HepG2 (cell line): Measurements from ENCODE around the gene ZNF726. TPM values are rescaled to one million over a fixed set of nuclear protein-coding genes. Genes with fewer than 3 reads are reported as not detected.

Experiments
- AHR ChIP-seq: IDR thresholded peaks from 2 replicates; pipeline ENCODE4 v1.6.1; 2018; ENCODE audit warnings: missing genetic modification reagents, missing compliant biosample characterization
- BHLHE40 ChIP-seq: IDR thresholded peaks from 2 replicates; pipeline ENCODE4 v1.6.1; 2011; ENCODE audit warnings: low read length, improper control_type of control experiment
- CBX5 ChIP-seq: sonication (generic); formaldehyde crosslinking; IDR thresholded peaks from 2 replicates; pipeline ENCODE4 v1.4.0; 2020; ENCODE audit warnings: missing genetic modification reagents, borderline replicate concordance
- FLYWCH1 ChIP-seq: sonication (generic); formaldehyde crosslinking; IDR thresholded peaks from 2 replicates; pipeline ENCODE4 v1.8.1; 2023; ENCODE audit warnings: mild to moderate bottlenecking, missing genetic modification reagents
- HNF1B ChIP-seq: sonication (generic); formaldehyde crosslinking; IDR thresholded peaks from 2 replicates; pipeline ENCODE4 v1.5.1; 2020; ENCODE audit warnings: mild to moderate bottlenecking, moderate library complexity, missing genetic modification reagents
- HNF4A ChIP-seq: sonication (generic); formaldehyde crosslinking; IDR thresholded peaks from 2 replicates; pipeline ENCODE4 v1.4.0; 2020; ENCODE audit warnings: missing genetic modification reagents
- PAXIP1 ChIP-seq: sonication (generic); formaldehyde crosslinking; conservative IDR thresholded peaks from 2 replicates; pipeline ENCODE4 v1.4.0; 2020; ENCODE audit warnings: mild to moderate bottlenecking, missing genetic modification reagents, moderate library complexity
- RARA ChIP-seq: IDR thresholded peaks from 2 replicates; pipeline ENCODE4 v1.6.1; 2016; ENCODE audit warnings: missing genetic modification reagents, missing compliant biosample characterization
- RNF2 ChIP-seq: fragments of 450-650 bp; conservative IDR thresholded peaks from 2 replicates; pipeline ENCODE4 v1.6.1; 2016; ENCODE audit warnings: low read depth
- RXRB ChIP-seq: IDR thresholded peaks from 2 replicates; pipeline ENCODE4 v1.6.1; 2016; ENCODE audit warnings: borderline replicate concordance, missing genetic modification reagents, missing compliant biosample characterization
- SMARCE1 ChIP-seq: fragments of 450-650 bp; IDR thresholded peaks from 2 replicates; pipeline ENCODE4 v1.6.1; 2017; ENCODE audit warnings: borderline replicate concordance
- SOX13 ChIP-seq, 3 experiments: fragments of 450-650 bp in 1 of 3; sonication (generic) in 1 of 3; formaldehyde crosslinking in 1 of 3; IDR thresholded peaks in 2 of 3; conservative IDR thresholded peaks in 1 of 3; 2 replicates each; pipeline versions ENCODE4 v1.5.0 to v1.6.1; 2016 to 2020; ENCODE audit warnings: antibody characterized with exemption in 1 of 3, mild to moderate bottlenecking in 1 of 3, missing compliant biosample characterization in 1 of 3, missing genetic modification reagents in 1 of 3, moderate library complexity in 1 of 3
- ZBTB7B ChIP-seq: sonication (generic); formaldehyde crosslinking; IDR thresholded peaks from 2 replicates; pipeline ENCODE4 v1.4.0; 2020; ENCODE audit warnings: missing genetic modification reagents
- ZMYM4 ChIP-seq: sonication (generic); formaldehyde crosslinking; IDR thresholded peaks from 2 replicates; pipeline ENCODE4 v1.8.1; 2023; ENCODE audit warnings: mild to moderate bottlenecking, missing genetic modification reagents
- ZNF615 ChIP-seq: sonication (generic); formaldehyde crosslinking; IDR thresholded peaks from 2 replicates; pipeline ENCODE4 v1.5.0; 2020; ENCODE audit warnings: mild to moderate bottlenecking, missing genetic modification reagents, borderline replicate concordance
- polyA plus RNA-seq, 8 experiments: library from polyadenylated mRNA; depleted of rRNA in 3 of 8; stranded (reverse) in 7 of 8; unstranded in 1 of 8; fragments of >200 nt; fragmentation: Illumina TruSeq in 4 of 8; extraction: Trizol in 4 of 8; gene quantifications; 2 replicates each; pipeline versions ENCODE4 v1.2.1 to v1.2.3, GENCODE V29; 2011 to 2016; ENCODE audit warnings: low read depth in 4 of 8, missing spikeins in 1 of 8, mixed read lengths in 1 of 8; ENCODE audit not compliant: insufficient read depth in 1 of 8
- total RNA-seq, 5 experiments: library from RNA; depleted of rRNA; stranded (reverse); fragments of >200 nt; fragmentation: Illumina TruSeq; extraction: Trizol; gene quantifications; 2 replicates each; pipeline ENCODE4 v1.2.3, GENCODE V29; 2016; ENCODE audit warnings: low read depth in 1 of 5
- TF ChIP-seq, protein P1 (sequence below): sonication (generic); formaldehyde crosslinking; IDR thresholded peaks from 2 replicates; pipeline ENCODE4 v1.5.1; 2020; ENCODE audit warnings: missing genetic modification reagents, mild to moderate bottlenecking, borderline replicate concordance
- TF ChIP-seq, protein P2 (sequence below): sonication (generic); formaldehyde crosslinking; IDR thresholded peaks from 2 replicates; pipeline ENCODE4 v1.4.0; 2020; ENCODE audit warnings: mild to moderate bottlenecking, missing genetic modification reagents
- TF ChIP-seq, protein P3 (sequence below): sonication (generic); formaldehyde crosslinking; IDR thresholded peaks from 2 replicates; pipeline ENCODE4 v1.5.0; 2020; ENCODE audit warnings: mild to moderate bottlenecking, missing genetic modification reagents, borderline replicate concordance

ZNF726 gene
- total and polyA plus RNA-seq, 2 of the 13 experiments (the other 11 are each of a cell fraction or from before 2014, with no cell fraction given) = not detected

DNA sequence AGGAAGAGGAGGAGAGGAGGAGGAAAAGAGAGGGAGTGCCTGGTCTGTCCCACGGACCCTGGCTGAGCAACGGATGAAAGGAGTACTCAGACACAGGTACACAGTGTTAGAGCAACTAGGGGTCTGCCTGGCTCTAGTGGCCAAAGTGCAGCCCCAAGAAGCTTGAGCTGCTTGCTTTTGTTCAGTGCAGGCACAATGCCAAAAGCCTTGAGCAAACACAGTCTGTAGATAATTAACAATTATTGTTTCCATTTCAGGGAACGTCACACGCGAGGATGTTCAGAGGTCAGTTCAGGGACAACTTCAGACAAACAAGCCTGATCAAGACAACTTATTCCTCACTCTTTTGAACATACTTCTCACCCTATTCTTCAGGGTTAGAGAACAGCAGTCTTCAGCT is 32.2 kb upstream of the ZNF726 start (continued):
- TF ChIP-seq, protein P1, sequence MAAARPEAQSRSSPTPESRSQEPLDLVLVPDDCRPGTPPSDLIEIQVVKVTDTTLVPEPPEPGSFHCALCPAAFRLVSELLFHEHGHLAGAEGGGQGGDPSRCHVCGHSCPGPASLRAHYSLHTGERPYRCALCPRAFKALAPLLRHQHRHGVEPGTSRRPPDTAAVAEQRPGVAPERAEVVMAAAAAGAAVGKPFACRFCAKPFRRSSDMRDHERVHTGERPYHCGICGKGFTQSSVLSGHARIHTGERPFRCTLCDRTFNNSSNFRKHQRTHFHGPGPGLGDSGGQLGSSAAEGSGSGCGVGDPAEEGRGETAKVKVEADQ (CRISPR knock-in tag) = no peak
- no peak for TF ChIP-seq ZNF615 (CRISPR knock-in tag)
- TF ChIP-seq RXRB (CRISPR knock-in tag) = peak; percentile 39; the same call in 1 of the 2 replicates
- peak; percentile 91 for TF ChIP-seq CBX5 (CRISPR knock-in tag)
- no peak for TF ChIP-seq RNF2
- no peak for TF ChIP-seq BHLHE40
- peak; percentile 80 for TF ChIP-seq RARA (CRISPR knock-in tag)
- peak; percentile 23; the same call in 1 of the 2 replicates for TF ChIP-seq HNF1B
- TF ChIP-seq SMARCE1 = no peak
- TF ChIP-seq ZBTB7B (CRISPR knock-in tag) = 0 out of 2 replicates have a peak, but pooled peaks have one; percentile 38
- TF ChIP-seq, protein P2, sequence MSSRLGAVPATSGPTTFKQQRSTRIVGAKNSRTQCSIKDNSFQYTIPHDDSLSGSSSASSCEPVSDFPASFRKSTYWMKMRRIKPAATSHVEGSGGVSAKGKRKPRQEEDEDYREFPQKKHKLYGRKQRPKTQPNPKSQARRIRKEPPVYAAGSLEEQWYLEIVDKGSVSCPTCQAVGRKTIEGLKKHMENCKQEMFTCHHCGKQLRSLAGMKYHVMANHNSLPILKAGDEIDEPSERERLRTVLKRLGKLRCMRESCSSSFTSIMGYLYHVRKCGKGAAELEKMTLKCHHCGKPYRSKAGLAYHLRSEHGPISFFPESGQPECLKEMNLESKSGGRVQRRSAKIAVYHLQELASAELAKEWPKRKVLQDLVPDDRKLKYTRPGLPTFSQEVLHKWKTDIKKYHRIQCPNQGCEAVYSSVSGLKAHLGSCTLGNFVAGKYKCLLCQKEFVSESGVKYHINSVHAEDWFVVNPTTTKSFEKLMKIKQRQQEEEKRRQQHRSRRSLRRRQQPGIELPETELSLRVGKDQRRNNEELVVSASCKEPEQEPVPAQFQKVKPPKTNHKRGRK = peak; percentile 22; the same call in 1 of the 2 replicates
- TF ChIP-seq PAXIP1 = peak; percentile 54; the same call in 1 of the 2 replicates
- no peak for TF ChIP-seq AHR
- 0 out of 2 replicates have a peak, but pooled peaks have one; percentile 16 for TF ChIP-seq ZMYM4 (CRISPR knock-in tag)
- TF ChIP-seq, protein P3, sequence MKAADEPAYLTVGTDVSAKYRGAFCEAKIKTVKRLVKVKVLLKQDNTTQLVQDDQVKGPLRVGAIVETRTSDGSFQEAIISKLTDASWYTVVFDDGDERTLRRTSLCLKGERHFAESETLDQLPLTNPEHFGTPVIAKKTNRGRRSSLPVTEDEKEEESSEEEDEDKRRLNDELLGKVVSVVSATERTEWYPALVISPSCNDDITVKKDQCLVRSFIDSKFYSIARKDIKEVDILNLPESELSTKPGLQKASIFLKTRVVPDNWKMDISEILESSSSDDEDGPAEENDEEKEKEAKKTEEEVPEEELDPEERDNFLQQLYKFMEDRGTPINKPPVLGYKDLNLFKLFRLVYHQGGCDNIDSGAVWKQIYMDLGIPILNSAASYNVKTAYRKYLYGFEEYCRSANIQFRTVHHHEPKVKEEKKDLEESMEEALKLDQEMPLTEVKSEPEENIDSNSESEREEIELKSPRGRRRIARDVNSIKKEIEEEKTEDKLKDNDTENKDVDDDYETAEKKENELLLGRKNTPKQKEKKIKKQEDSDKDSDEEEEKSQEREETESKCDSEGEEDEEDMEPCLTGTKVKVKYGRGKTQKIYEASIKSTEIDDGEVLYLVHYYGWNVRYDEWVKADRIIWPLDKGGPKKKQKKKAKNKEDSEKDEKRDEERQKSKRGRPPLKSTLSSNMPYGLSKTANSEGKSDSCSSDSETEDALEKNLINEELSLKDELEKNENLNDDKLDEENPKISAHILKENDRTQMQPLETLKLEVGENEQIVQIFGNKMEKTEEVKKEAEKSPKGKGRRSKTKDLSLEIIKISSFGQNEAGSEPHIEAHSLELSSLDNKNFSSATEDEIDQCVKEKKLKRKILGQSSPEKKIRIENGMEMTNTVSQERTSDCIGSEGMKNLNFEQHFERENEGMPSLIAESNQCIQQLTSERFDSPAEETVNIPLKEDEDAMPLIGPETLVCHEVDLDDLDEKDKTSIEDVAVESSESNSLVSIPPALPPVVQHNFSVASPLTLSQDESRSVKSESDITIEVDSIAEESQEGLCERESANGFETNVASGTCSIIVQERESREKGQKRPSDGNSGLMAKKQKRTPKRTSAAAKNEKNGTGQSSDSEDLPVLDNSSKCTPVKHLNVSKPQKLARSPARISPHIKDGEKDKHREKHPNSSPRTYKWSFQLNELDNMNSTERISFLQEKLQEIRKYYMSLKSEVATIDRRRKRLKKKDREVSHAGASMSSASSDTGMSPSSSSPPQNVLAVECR (CRISPR knock-in tag) = no peak
- no peak for TF ChIP-seq SOX13 (IDR thresholded peaks at IDR 0.05)
- peak in 1 of 2 experiments; percentile 92; a peak in 2 of 4 replicates for TF ChIP-seq SOX13 (CRISPR knock-in tag; conservative IDR thresholded peaks at IDR 0.05 in 1 of 2, IDR thresholded peaks at IDR 0.05 in 1 of 2)
- TF ChIP-seq FLYWCH1 (CRISPR knock-in tag) = no peak
- peak; percentile 70 for TF ChIP-seq HNF4A (CRISPR knock-in tag)
